ENCODE data around the gene SLC39A11. TPM values are rescaled to one million over a fixed set of nuclear protein-coding genes. Genes with fewer than 3 reads are reported as not detected.
A peak's percentile ranks its signal among the peaks of the same experiment; 100 is the strongest.

Gene SLC39A11
- total RNA-seq, 1 experiment from 2014 or later, result 18.9 TPM

DNA sequence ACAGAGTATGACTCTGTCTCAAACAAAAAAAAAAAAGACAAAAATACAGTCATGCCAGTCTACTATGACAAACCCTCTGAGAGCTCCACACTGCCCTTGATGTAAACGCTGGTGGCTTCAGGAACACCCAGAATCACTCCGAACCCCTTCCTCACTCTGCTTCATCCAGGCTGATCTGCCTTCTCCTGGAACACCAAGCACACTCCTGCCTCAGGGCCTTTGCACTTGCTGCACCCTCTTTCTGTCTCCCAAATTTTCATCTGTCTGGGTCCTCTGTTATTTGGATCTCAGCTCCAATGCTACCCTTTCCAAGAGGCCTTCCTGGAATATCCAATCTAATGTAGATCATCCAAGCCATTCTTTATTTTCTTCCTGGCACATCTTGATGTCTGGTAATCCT, 7.9 kb upstream of the SLC39A11 start:
- no peak for DNase-seq (ENCODE audit: low spot score)
- ChIA-PET CTCF (interaction anchor here (1.2 kb wide), 1 partner anchor 373 kb away, joined by 3 read pairs; no protein-coding TSS in a partner anchor), POLR2A (interaction anchor here (0.7 kb wide), 1 partner anchor 61 kb away, joined by 3 read pairs; no protein-coding TSS in a partner anchor)
- no peak overlapping the region for H3K4me3 Mint-ChIP-seq
- peaks cover 15% of the 10 kb centered on the region for H3K9me3 Mint-ChIP-seq
- TF ChIP-seq ZNF416 (CRISPR knock-in tag; IDR thresholded peaks at IDR 0.05) (no peak), JAZF1 (CRISPR knock-in tag; IDR thresholded peaks at IDR 0.05) (no peak), NFE2L1 (CRISPR knock-in tag; IDR thresholded peaks at IDR 0.05) (no peak), RELA (CRISPR knock-in tag; IDR thresholded peaks at IDR 0.05; ENCODE audit: borderline replicate concordance) (no peak), GTF2I (CRISPR knock-in tag; conservative IDR thresholded peaks at IDR 0.05) (no peak), ZNF425 (CRISPR knock-in tag; conservative IDR thresholded peaks at IDR 0.05) (no peak), STAT6 (CRISPR knock-in tag; conservative IDR thresholded peaks at IDR 0.05; ENCODE audit: low read depth) (no peak), ELF4 (CRISPR knock-in tag; IDR thresholded peaks at IDR 0.05; ENCODE audit: low read depth) (no peak), USF1 (CRISPR knock-in tag; IDR thresholded peaks at IDR 0.05) (no peak), MLX (CRISPR knock-in tag; IDR thresholded peaks at IDR 0.05) (no peak), CBFB (CRISPR knock-in tag; IDR thresholded peaks at IDR 0.05; ENCODE audit: low read depth) (no peak), CTCF (IDR thresholded peaks at IDR 0.05) (no peak)
- TF ChIP-seq, protein P1, sequence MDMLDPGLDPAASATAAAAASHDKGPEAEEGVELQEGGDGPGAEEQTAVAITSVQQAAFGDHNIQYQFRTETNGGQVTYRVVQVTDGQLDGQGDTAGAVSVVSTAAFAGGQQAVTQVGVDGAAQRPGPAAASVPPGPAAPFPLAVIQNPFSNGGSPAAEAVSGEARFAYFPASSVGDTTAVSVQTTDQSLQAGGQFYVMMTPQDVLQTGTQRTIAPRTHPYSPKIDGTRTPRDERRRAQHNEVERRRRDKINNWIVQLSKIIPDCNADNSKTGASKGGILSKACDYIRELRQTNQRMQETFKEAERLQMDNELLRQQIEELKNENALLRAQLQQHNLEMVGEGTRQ (CRISPR knock-in tag; IDR thresholded peaks at IDR 0.05), result no peak
- H3K4me1 Mint-ChIP-seq, result peaks cover 8% of the 10 kb centered on the region
- no peak for ATAC-seq
- no peak overlapping the region for H3K27ac Mint-ChIP-seq
- H3K27me3 Mint-ChIP-seq (ENCODE audit: low read depth), result no peaks in the 10 kb centered on the region; the same call in 1 of the 2 replicates
- H3K36me3 Mint-ChIP-seq, result peaks cover 3% of the 10 kb centered on the region

DNA sequence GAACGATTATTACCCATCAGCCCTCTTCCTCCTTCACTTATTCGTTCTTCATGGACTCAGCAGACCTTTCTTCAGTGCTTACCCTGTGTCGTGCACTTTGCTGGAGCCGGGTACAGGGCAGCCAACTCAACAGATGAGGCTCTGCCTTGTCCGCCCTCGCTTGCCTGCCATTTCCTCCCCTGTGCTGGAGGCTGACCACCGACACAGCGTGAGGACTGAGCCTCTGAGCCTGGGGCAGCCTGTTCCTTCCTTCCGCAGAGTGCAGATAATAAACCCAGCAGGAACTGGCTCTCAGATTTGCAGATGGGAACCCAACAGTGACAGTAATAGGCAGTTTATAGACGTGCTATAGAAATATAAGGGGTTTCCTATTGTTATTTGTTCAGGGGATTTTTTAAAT, 7.0 kb upstream of the SLC39A11 start:
- CTCF ChIA-PET, result interaction anchor here (1.2 kb wide), 1 partner anchor 372 kb away, joined by 3 read pairs; no protein-coding TSS in a partner anchor
- TF ChIP-seq IRF1 (CRISPR knock-in tag; IDR thresholded peaks at IDR 0.05), result no peak
- TF ChIP-seq ZNF138 (CRISPR knock-in tag; conservative IDR thresholded peaks at IDR 0.05), result no peak
- TF ChIP-seq ZNF219 (CRISPR knock-in tag; IDR thresholded peaks at IDR 0.05; ENCODE audit: borderline replicate concordance), result no peak
- H3K27me3 Mint-ChIP-seq (ENCODE audit: low read depth), result no peaks in the 10 kb centered on the region; the same call in 1 of the 2 replicates

More for the DNA sequence above, 7.0 kb upstream of the SLC39A11 start:
- H3K9me3 Mint-ChIP-seq, result peaks cover 7% of the 10 kb centered on the region
- peaks cover 8% of the 10 kb centered on the region for H3K4me1 Mint-ChIP-seq
- H3K4me3 Mint-ChIP-seq, result no peak overlapping the region
- no peak overlapping the region for H3K27ac Mint-ChIP-seq
- ATAC-seq (peak; percentile 73), DNase-seq (ENCODE audit: low spot score) (no peak)
- POLR2A ChIA-PET, result interaction anchor here (0.7 kb wide), 1 partner anchor 62 kb away, joined by 3 read pairs; no protein-coding TSS in a partner anchor
- peaks cover 3% of the 10 kb centered on the region; the same call in 1 of the 2 replicates for H3K36me3 Mint-ChIP-seq
